Endodermal cell (in vitro differentiated cells): ENCODE measurements around the gene SFXN5. TPM values are rescaled to one million over a fixed set of nuclear protein-coding genes. Genes with fewer than 3 reads are reported as not detected.

ENCODE experiments used
- DNase-seq: peaks from one replicate; pipeline ENCODE4 v3.0.0-alpha.2; 2017
- H3K27ac ChIP-seq: 2 replicates; pipeline ENCODE4 v1.5.1; 2013; ENCODE audit warnings: mild to moderate bottlenecking, low read depth, low read length, moderate library complexity
- H3K27me3 ChIP-seq: 2 replicates; pipeline ENCODE4 v1.6.1; 2013; ENCODE audit warnings: mild to moderate bottlenecking, low read length, moderate library complexity; ENCODE audit not compliant: insufficient read depth, control insufficient read depth, poor library complexity, severe bottlenecking
- H3K36me3 ChIP-seq: 2 replicates; pipeline ENCODE4 v1.7.0; 2013; ENCODE audit warnings: mild to moderate bottlenecking, low read length, moderate library complexity; ENCODE audit not compliant: control insufficient read depth, insufficient read depth
- H3K4me1 ChIP-seq: one replicate; pipeline ENCODE4 v1.7.0; 2013; ENCODE audit warnings: low read length; ENCODE audit not compliant: control insufficient read depth, insufficient read depth
- H3K4me3 ChIP-seq: 2 replicates; pipeline ENCODE4 v1.5.1; 2013; ENCODE audit warnings: mild to moderate bottlenecking, low read length, moderate library complexity
- H3K9ac ChIP-seq: 2 replicates; pipeline ENCODE4 v1.6.1; 2013; ENCODE audit warnings: mild to moderate bottlenecking, low read length, moderate library complexity; ENCODE audit not compliant: poor library complexity, severe bottlenecking; ENCODE audit errors: extremely low read depth
- H3K9me3 ChIP-seq: 2 replicates; pipeline ENCODE4 v1.6.1; 2013; ENCODE audit warnings: mild to moderate bottlenecking, low read length, moderate library complexity; ENCODE audit not compliant: control insufficient read depth
- H3K27ac Mint-ChIP-seq: 2 replicates; pipeline ENCODE4 v1.8.0; 2020; ENCODE audit warnings: mixed read lengths
- H3K27me3 Mint-ChIP-seq: 2 replicates; pipeline ENCODE4 v1.8.0; 2021; ENCODE audit warnings: mild to moderate bottlenecking, mixed read lengths; ENCODE audit not compliant: insufficient read depth
- H3K36me3 Mint-ChIP-seq: 2 replicates; pipeline ENCODE4 v1.8.0; 2020; ENCODE audit warnings: low read depth, mixed read lengths
- H3K4me1 Mint-ChIP-seq: 2 replicates; pipeline ENCODE4 v1.8.0; 2020; ENCODE audit warnings: mixed read lengths
- H3K4me3 Mint-ChIP-seq: 2 replicates; pipeline ENCODE4 v1.8.0; 2020; ENCODE audit warnings: mild to moderate bottlenecking, moderate library complexity, mixed read lengths
- H3K9me3 Mint-ChIP-seq: 2 replicates; pipeline ENCODE4 v1.8.0; 2020; ENCODE audit warnings: mild to moderate bottlenecking, mixed read lengths
- WGBS, 2 experiments: methylation state at CpG; one replicate each; pipeline versions ENCODE4 v1.1.5 to v1.1.7; 2013; ENCODE audit warnings: missing lambda C conversion rate in 2 of 2, mixed read lengths in 1 of 2; ENCODE audit not compliant: insufficient coverage in 1 of 2, insufficient read length in 1 of 2; 5-methylcytosine and 5-hydroxymethylcytosine counted together
- total RNA-seq, 2 donors: library from RNA; stranded (reverse); fragmentation: NEBNext Ultra II Directional in 1 of 2; extraction: Animal tissue kit (Norgen Biotek cat#: 25700) in 1 of 2; gene quantifications; 2 replicates in 1 of 2; 3 replicates in 1 of 2; pipeline ENCODE4 v1.2.1, GENCODE V29; 2021
- TF ChIP-seq, protein P1 (sequence below): fragments of 200-600 bp; sonication (generic); conservative IDR thresholded peaks from 2 replicates; pipeline ENCODE4 v1.5.0; 2021; ENCODE audit warnings: antibody characterized with exemption, mild to moderate bottlenecking

The SFXN5 gene
- total RNA-seq, 2 donors from 2014 or later = 30.7 to 32.8 TPM

DNA sequence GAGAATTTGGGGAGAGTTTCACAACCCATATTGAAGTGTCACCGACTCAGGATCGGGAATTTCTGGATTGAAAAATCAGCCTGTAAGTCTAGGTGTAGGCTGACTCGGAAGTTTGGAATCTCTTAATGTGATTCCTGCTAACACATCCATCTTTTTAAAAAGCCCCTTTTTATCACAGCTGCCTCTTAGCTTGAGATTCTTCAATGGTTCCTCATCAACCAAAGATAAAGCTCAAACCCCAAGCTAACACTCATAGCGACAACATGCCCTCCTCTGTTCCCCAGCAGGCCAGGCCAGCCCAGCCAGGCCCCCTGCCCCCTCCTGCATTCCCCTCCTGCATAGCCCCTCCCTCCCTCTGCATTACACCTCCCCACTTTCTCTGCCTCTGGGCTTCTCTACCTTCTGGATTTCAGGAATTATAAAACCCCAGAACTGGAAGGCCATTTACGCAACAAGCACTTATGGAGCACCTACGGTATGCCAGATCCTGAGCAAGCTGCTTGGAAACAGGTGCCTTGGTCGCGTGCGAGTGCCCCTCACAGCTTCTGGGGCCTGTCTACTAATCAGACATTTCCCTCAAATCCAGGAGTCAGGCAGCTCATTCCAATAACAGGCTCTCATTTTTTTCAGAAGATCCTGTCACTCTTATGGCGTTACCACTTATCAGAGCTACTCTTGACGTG, 90.8 kb downstream of the SFXN5 start:
- 84 to 91% methylated on average over 10 to 11 of the region's 11 CpGs for WGBS, 2 experiments
- Histone ChIP-seq H3K9me3 (no peaks in the 10 kb centered on the region), H3K9ac (no peak overlapping the region), H3K27me3 (no peaks in the 10 kb centered on the region), H3K36me3 (no peaks in the 10 kb centered on the region), H3K4me3 (no peak overlapping the region), H3K27ac (no peak overlapping the region), H3K4me1 (peaks cover 2% of the 10 kb centered on the region)
- Mint-ChIP-seq H3K36me3 (no peaks in the 10 kb centered on the region), H3K9me3 (no peaks in the 10 kb centered on the region), H3K27me3 (no peaks in the 10 kb centered on the region), H3K4me1 (peaks cover 2% of the 10 kb centered on the region), H3K4me3 (no peak overlapping the region), H3K27ac (no peak overlapping the region)
- DNase-seq = no peak
- TF ChIP-seq, protein P1, sequence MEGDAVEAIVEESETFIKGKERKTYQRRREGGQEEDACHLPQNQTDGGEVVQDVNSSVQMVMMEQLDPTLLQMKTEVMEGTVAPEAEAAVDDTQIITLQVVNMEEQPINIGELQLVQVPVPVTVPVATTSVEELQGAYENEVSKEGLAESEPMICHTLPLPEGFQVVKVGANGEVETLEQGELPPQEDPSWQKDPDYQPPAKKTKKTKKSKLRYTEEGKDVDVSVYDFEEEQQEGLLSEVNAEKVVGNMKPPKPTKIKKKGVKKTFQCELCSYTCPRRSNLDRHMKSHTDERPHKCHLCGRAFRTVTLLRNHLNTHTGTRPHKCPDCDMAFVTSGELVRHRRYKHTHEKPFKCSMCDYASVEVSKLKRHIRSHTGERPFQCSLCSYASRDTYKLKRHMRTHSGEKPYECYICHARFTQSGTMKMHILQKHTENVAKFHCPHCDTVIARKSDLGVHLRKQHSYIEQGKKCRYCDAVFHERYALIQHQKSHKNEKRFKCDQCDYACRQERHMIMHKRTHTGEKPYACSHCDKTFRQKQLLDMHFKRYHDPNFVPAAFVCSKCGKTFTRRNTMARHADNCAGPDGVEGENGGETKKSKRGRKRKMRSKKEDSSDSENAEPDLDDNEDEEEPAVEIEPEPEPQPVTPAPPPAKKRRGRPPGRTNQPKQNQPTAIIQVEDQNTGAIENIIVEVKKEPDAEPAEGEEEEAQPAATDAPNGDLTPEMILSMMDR = no peak

DNA sequence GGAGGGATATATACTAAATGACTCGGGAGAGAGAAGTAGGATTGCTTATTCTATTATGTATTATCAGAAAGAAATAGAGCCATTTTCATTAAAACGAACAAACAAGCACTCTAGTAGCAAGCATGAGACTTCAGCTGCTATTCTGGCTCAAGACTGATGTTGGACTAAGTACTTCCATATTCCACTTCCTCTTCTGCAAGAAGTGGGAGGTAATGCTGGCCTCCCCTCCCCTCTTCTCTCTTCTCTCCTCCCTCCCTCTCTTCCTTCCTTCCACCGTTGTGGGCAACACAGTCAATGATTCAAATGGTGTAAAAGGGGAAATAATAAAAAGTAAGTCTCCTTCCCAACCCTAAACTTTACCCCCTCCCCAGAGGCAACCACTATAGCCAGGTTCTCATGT, 91.6 kb downstream of the SFXN5 start:
- Histone ChIP-seq H3K9ac (no peak overlapping the region), H3K36me3 (no peaks in the 10 kb centered on the region), H3K27ac (no peak overlapping the region), H3K27me3 (no peaks in the 10 kb centered on the region), H3K9me3 (no peaks in the 10 kb centered on the region), H3K4me1 (no peaks in the 10 kb centered on the region), H3K4me3 (no peak overlapping the region)
- H3K4me3 Mint-ChIP-seq = no peak overlapping the region
- H3K9me3 Mint-ChIP-seq = no peaks in the 10 kb centered on the region
- H3K27me3 Mint-ChIP-seq = no peaks in the 10 kb centered on the region
- no peak overlapping the region for H3K27ac Mint-ChIP-seq
- H3K36me3 Mint-ChIP-seq = no peaks in the 10 kb centered on the region
- DNase-seq = no peak
- 96 to 100% methylated on average over 1 to 2 of the region's 3 CpGs for WGBS, 2 experiments
- peaks cover 3% of the 10 kb centered on the region for H3K4me1 Mint-ChIP-seq
- TF ChIP-seq, protein P1 = no peak

DNA sequence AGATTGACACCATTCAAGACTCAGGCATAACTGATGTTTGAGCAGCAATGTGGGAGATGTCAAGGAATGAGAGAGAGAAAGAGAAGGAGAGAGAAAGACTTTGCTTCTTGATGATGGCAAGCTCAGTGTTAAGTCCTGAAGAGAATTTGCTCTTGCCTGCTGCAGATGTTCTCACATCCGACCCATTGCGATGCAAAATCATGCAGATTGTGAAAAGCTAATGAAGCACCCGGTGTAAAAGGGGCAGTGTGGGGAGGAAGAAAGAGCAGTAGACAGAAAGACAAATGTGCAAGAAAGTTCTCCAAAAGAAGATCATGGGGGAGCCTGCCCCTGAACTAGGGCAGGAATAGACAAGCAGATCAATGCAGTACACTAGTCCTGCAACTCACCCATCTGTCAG, 96.5 kb downstream of the SFXN5 start:
- H3K27ac Mint-ChIP-seq = no peak overlapping the region
- WGBS, 2 experiments = 44 to 54% methylated on average over 3 of the region's 3 CpGs

More for the DNA sequence above, 96.5 kb downstream of the SFXN5 start:
- DNase-seq = no peak
- Histone ChIP-seq H3K27ac (no peak overlapping the region), H3K9ac (no peak overlapping the region), H3K4me3 (no peak overlapping the region), H3K4me1 (no peaks in the 10 kb centered on the region), H3K9me3 (no peaks in the 10 kb centered on the region), H3K27me3 (no peaks in the 10 kb centered on the region), H3K36me3 (no peaks in the 10 kb centered on the region)
- Mint-ChIP-seq H3K36me3 (no peaks in the 10 kb centered on the region), H3K4me3 (no peak overlapping the region), H3K27me3 (no peaks in the 10 kb centered on the region), H3K4me1 (peaks cover 13% of the 10 kb centered on the region), H3K9me3 (no peaks in the 10 kb centered on the region)
- TF ChIP-seq, protein P1 = no peak
